Endothelial cell of umbilical vein (primary cell): ENCODE measurements around the gene CES1. TPM values are rescaled to one million over a fixed set of nuclear protein-coding genes. Genes with fewer than 3 reads are reported as not detected.

Experiments used
- BruUV-seq: library from RNA; stranded (reverse); fragments of 400-500 nt; replicated peaks from 2 replicates; lab custom pipeline; 2021; lab: Mats Ljungman, UMichigan
- CTCF ChIA-PET: fragments of 300-600, 350-600 bp; sonication (Branson Sonifier 250); formaldehyde crosslinking; loops from one replicate; lab custom pipeline; 2021; ENCODE audit warnings: antibody characterized with exemption, inconsistent platforms; lab: Charles Lee
- POLR2A ChIA-PET: fragments of 300-600, 350-600 bp; sonication (Branson Sonifier 250); formaldehyde crosslinking; loops from one replicate; lab custom pipeline; 2021; ENCODE audit warnings: antibody characterized with exemption, inconsistent platforms; lab: Charles Lee
- DNase-seq: peaks from one replicate; pipeline ENCODE4 v3.0.0-alpha.2; 2011; ENCODE audit warnings: low read depth, low spot score
- FAIRE-seq: peaks from 2 replicates; lab custom pipeline; 2011; peaks lifted over from hg19 to GRCh38; lab: Jason Lieb, UNC
- H2AFZ ChIP-seq: 2 replicates; pipeline ENCODE4 v1.6.0; 2012; ENCODE audit warnings: low read depth, low read length, control low read depth, inconsistent platforms
- H3K27ac ChIP-seq: 2 replicates; pipeline ENCODE4 v1.5.1; 2011; ENCODE audit warnings: low read depth, mild to moderate bottlenecking, control low read depth, low read length, moderate library complexity; ENCODE audit not compliant: insufficient read depth
- H3K27me3 ChIP-seq, 2 experiments: 2 replicates each; pipeline versions ENCODE4 v1.6.0 to v1.6.1; 2011; ENCODE audit warnings: low read length in 2 of 2, mixed read lengths in 1 of 2; ENCODE audit not compliant: control insufficient read depth in 2 of 2, insufficient read depth in 2 of 2
- H3K36me3 ChIP-seq, 2 experiments: 2 replicates in 1 of 2; 3 replicates in 1 of 2; pipeline ENCODE4 v1.5.1; 2011; ENCODE audit warnings: low read length in 2 of 2, mild to moderate bottlenecking in 1 of 2, moderate library complexity in 1 of 2; ENCODE audit not compliant: control insufficient read depth in 2 of 2, insufficient read depth in 2 of 2; ENCODE audit errors: extremely low read depth in 1 of 2
- H3K4me1 ChIP-seq: 3 replicates; pipeline ENCODE4 v1.5.1; 2011; ENCODE audit warnings: mild to moderate bottlenecking, low read length; ENCODE audit not compliant: control insufficient read depth, insufficient read depth; ENCODE audit errors: extremely low read depth
- H3K4me2 ChIP-seq: 2 replicates; pipeline ENCODE4 v1.6.1; 2011; ENCODE audit warnings: low read length, control low read depth, mixed read lengths; ENCODE audit not compliant: insufficient read depth
- H3K4me3 ChIP-seq, 3 experiments: fragments of 200-600 bp in 1 of 3; sonication (generic), shearing (Covaris generic) in 1 of 3; replicated peaks in 1 of 3; 2 replicates each; pipeline ENCODE4 v1.5.1; 2011 to 2016; ENCODE audit warnings: control low read depth in 3 of 3, low read length in 3 of 3, mild to moderate bottlenecking in 2 of 3, inconsistent platforms in 1 of 3, low read depth in 1 of 3, moderate library complexity in 1 of 3; ENCODE audit not compliant: insufficient read depth in 1 of 3
- H3K79me2 ChIP-seq: 2 replicates; pipeline ENCODE4 v1.6.0; 2012; ENCODE audit warnings: low read length, inconsistent platforms; ENCODE audit not compliant: control insufficient read depth, insufficient read depth
- H3K9ac ChIP-seq: replicated peaks from 2 replicates; pipeline ENCODE3; 2011; ENCODE audit warnings: low read length, control low read depth; ENCODE audit not compliant: insufficient read depth; ENCODE audit errors: extremely low read depth
- H3K9me1 ChIP-seq: replicated peaks from 3 replicates; pipeline ENCODE4 v1.6.0; 2011; ENCODE audit warnings: mild to moderate bottlenecking, low read length; ENCODE audit not compliant: control insufficient read depth, insufficient read depth; ENCODE audit errors: extremely low read depth
- H3K9me3 ChIP-seq: replicated peaks from 2 replicates; pipeline ENCODE4 v1.5.1; 2012; ENCODE audit warnings: low read length, inconsistent platforms; ENCODE audit not compliant: control insufficient read depth, insufficient read depth
- H4K20me1 ChIP-seq: replicated peaks from 2 replicates; pipeline ENCODE3; 2011; ENCODE audit warnings: mild to moderate bottlenecking, low read length; ENCODE audit not compliant: control insufficient read depth, insufficient read depth; ENCODE audit errors: extremely low read depth
- EZH2 ChIP-seq: IDR thresholded peaks from 2 replicates; pipeline ENCODE4 v1.6.1; 2012; ENCODE audit warnings: borderline replicate concordance, low read depth, mild to moderate bottlenecking, moderate library complexity, low read length, inconsistent platforms; ENCODE audit not compliant: severe bottlenecking
- FOS ChIP-seq: IDR thresholded peaks from 2 replicates; pipeline ENCODE4 v1.6.1; 2011; ENCODE audit warnings: mild to moderate bottlenecking, low read length, moderate library complexity, borderline replicate concordance; ENCODE audit not compliant: insufficient read depth
- GATA2 ChIP-seq: IDR thresholded peaks from 2 replicates; pipeline ENCODE4 v1.7.0; 2011; ENCODE audit warnings: low read depth, mild to moderate bottlenecking, moderate library complexity, mixed read lengths, low read length; ENCODE audit not compliant: insufficient read length, insufficient read depth
- JUN ChIP-seq: IDR thresholded peaks from 2 replicates; pipeline ENCODE4 v1.6.1; 2011; ENCODE audit warnings: borderline replicate concordance, low read depth; ENCODE audit not compliant: insufficient read length, insufficient read depth
- MYC ChIP-seq: IDR thresholded peaks from one replicate; pipeline ENCODE4 v1.6.1; 2011; ENCODE audit warnings: mild to moderate bottlenecking, low read depth, low read length
- POLR2A ChIP-seq: IDR thresholded peaks from 2 replicates; pipeline ENCODE4 v1.6.1; 2012; ENCODE audit warnings: low read depth, mild to moderate bottlenecking, control low read depth, low read length
- POLR2AphosphoS5 ChIP-seq: IDR thresholded peaks from 2 replicates; pipeline ENCODE4 v1.6.1; 2012; ENCODE audit warnings: low read depth, mild to moderate bottlenecking, control low read depth, low read length, moderate library complexity; ENCODE audit not compliant: insufficient read depth
- dilution Hi-C: fragments of 300-500 bp; cut with MboI; formaldehyde crosslinking; loops from one replicate; pipeline ENCODE4 v1.15.0; 2019; ENCODE audit warnings: low sequenced_read_pairs; ENCODE audit not compliant: extremely low pct_ligation_motif_present
- intact Hi-C: fragments of 100-400 bp; cut with micrococcal nuclease; formaldehyde crosslinking; loops from one replicate; pipeline ENCODE4 v1.10.0; 2022
- polyA plus RNA-seq, 4 experiments: library from polyadenylated mRNA; depleted of rRNA in 3 of 4; stranded (reverse) in 3 of 4; unstranded in 1 of 4; fragments of >200 nt; gene quantifications; 2 replicates each; pipeline versions ENCODE4 v1.2.1 to v1.2.3, GENCODE V29; 2011 to 2012; ENCODE audit warnings: missing spikeins in 1 of 4
- total RNA-seq: library from RNA; stranded (reverse); gene quantifications from 2 replicates; pipeline ENCODE4 v1.2.3, GENCODE V29; 2021
- TF ChIP-seq, protein P1 (sequence below): IDR thresholded peaks from 2 replicates; pipeline ENCODE4 v1.6.1; 2011; ENCODE audit not compliant: insufficient read depth, insufficient read length
- TF ChIP-seq, protein P2 (sequence below), 2 donors: IDR thresholded peaks; 1 replicate in 1 of 2; 2 replicates in 1 of 2; pipeline ENCODE4 v1.5.1; 2011; ENCODE audit warnings: low read length in 2 of 2, mild to moderate bottlenecking in 2 of 2, moderate library complexity in 2 of 2, control low read depth in 1 of 2, inconsistent platforms in 1 of 2, low read depth in 1 of 2; ENCODE audit not compliant: insufficient read depth in 1 of 2; ENCODE audit errors: extremely low read depth in 1 of 2

Gene CES1
- total and polyA plus RNA-seq, 2 donors (not counting 3 experiments of a cell fraction or from before 2014, with no cell fraction given) = not detected

DNA sequence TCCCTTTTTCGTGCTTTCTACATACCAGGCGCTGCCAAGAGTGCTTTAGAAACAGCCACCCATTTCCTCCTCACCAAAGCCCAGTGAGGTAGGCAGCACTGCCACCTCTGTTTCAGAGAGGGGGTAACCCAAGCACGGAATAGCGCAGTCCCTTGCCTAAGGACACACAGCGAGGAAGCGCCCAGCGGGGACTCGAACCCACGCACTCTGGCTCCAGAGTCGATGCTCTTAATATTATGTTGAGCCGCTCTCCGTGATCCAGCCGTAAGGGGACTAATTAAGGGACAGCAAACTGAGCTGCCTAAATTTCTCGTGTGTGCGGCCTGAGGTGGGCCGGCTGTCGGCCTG lies 497 bp downstream of the CES1 start:
- Histone ChIP-seq H3K27me3 (no peaks in the 10 kb centered on the region), H3K79me2 (no peaks in the 10 kb centered on the region), H4K20me1 (no peaks in the 10 kb centered on the region), H3K9me1 (no peaks in the 10 kb centered on the region), H2AFZ (no peak overlapping the region), H3K27ac (no peak overlapping the region), H3K9ac (no peak overlapping the region), H3K9me3 (no peaks in the 10 kb centered on the region), H3K36me3 (no peaks in the 10 kb centered on the region), H3K4me1 (no peaks in the 10 kb centered on the region), H3K4me2 (no peak overlapping the region), H3K4me3 (no peak overlapping the region)
- no TSS peak for BruUV-seq
- ChIA-PET POLR2A (no interaction called here), CTCF (interaction anchor here (1.6 kb wide), 1 partner anchor 10 kb away, joined by 3 read pairs; no protein-coding TSS in a partner anchor)
- dilution Hi-C loops = loop anchor here (25.0 kb wide), 1 partner anchor 95 kb away; no protein-coding TSS in a partner anchor
- intact Hi-C loops = no loop called here
- TF ChIP-seq MYC = no peak
- no peak for TF ChIP-seq GATA2
- TF ChIP-seq, protein P1, sequence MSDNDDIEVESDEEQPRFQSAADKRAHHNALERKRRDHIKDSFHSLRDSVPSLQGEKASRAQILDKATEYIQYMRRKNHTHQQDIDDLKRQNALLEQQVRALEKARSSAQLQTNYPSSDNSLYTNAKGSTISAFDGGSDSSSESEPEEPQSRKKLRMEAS = no peak
- TF ChIP-seq EZH2 = no peak
- no peak for TF ChIP-seq POLR2AphosphoS5
- DNase-seq (no peak), FAIRE-seq (no peak)

DNA sequence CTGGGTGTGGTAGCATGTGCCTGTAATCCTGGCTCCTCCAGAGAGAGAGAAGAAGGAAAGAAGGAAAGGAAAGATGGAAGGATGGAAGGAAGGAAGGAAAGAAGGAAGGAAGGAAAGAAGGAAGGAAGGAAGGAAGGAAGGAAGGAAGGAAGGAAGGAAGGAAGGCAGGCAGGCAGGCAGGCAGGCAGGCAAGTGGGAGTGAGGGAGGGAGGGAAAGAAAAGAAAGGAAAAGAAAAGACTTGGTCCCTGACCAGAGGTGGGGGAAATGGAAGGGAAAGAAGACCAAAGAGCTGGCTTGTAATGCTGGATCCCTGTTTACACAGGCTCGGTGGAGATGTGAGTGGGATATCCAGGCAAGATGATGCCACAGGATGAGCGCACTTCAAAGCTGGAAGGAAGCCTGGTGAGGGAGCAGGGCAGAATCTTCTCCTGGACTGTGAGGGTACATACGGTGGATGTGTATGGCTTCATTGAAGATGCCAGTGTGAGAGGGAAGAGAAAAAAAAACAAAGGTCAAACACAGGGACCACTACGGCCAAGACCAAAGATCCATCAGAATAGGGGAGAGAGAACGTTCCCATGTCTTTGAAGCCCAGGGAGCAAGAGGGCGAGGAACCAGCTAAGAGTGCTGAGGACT lies 2.1 kb downstream of the CES1 start:
- no peaks in the 10 kb centered on the region for H3K4me1 ChIP-seq
- H4K20me1 ChIP-seq = no peaks in the 10 kb centered on the region
- no peaks in the 10 kb centered on the region for H3K36me3 ChIP-seq
- no peak for DNase-seq
- TF ChIP-seq, protein P2, sequence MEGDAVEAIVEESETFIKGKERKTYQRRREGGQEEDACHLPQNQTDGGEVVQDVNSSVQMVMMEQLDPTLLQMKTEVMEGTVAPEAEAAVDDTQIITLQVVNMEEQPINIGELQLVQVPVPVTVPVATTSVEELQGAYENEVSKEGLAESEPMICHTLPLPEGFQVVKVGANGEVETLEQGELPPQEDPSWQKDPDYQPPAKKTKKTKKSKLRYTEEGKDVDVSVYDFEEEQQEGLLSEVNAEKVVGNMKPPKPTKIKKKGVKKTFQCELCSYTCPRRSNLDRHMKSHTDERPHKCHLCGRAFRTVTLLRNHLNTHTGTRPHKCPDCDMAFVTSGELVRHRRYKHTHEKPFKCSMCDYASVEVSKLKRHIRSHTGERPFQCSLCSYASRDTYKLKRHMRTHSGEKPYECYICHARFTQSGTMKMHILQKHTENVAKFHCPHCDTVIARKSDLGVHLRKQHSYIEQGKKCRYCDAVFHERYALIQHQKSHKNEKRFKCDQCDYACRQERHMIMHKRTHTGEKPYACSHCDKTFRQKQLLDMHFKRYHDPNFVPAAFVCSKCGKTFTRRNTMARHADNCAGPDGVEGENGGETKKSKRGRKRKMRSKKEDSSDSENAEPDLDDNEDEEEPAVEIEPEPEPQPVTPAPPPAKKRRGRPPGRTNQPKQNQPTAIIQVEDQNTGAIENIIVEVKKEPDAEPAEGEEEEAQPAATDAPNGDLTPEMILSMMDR (IDR thresholded peaks at IDR 0.05; ENCODE audit: extremely low read depth in 1 of 2, insufficient read depth in 1 of 2, low read depth in 1 of 2, low read length in 2 of 2) = no peak
- TF ChIP-seq JUN (no peak), EZH2 (no peak), GATA2 (no peak), POLR2A (no peak), MYC (no peak), FOS (no peak), POLR2AphosphoS5 (no peak)
- TF ChIP-seq, protein P1 = no peak
- no peak overlapping the region for H3K4me3 ChIP-seq
- no peak overlapping the region for H3K27ac ChIP-seq
- H3K9me1 ChIP-seq = no peaks in the 10 kb centered on the region
- no TSS peak for BruUV-seq
- no peaks in the 10 kb centered on the region for H3K79me2 ChIP-seq
- H3K4me2 ChIP-seq = no peak overlapping the region
- POLR2A ChIA-PET = no interaction called here
- CTCF ChIA-PET = no interaction called here
- intact Hi-C loops = loop anchor here (2.0 kb wide), 1 partner anchor 70 kb away; no protein-coding TSS in a partner anchor
- H3K27me3 ChIP-seq = no peaks in the 10 kb centered on the region
- no peak overlapping the region for H2AFZ ChIP-seq
- dilution Hi-C loops = loop anchor here (25.0 kb wide), 1 partner anchor 93 kb away; no protein-coding TSS in a partner anchor
- no peak overlapping the region for H3K9ac ChIP-seq
- H3K9me3 ChIP-seq = no peaks in the 10 kb centered on the region
- no peak for FAIRE-seq
